GM12878 (cell line): ENCODE results near the gene DHX16. TPM values are rescaled to one million over a fixed set of nuclear protein-coding genes. Genes with fewer than 3 reads are reported as not detected.
A peak's percentile ranks its signal among the peaks of the same experiment; 100 is the strongest.

ENCODE experiments used
- ATAC-seq: fragments of 200-7000 bp; cut with Tn5 transposase; 3 replicates; pipeline ENCODE4 v1.9.1; 2020; ENCODE audit warnings: mild to moderate bottlenecking, moderate library complexity
- BruUV-seq: library from RNA; stranded (reverse); fragments of 400-500 nt; replicated peaks from 2 replicates; lab custom pipeline; 2021; lab: Mats Ljungman, UMichigan
- CTCF ChIA-PET: fragments of 300-600 bp; sonication (Branson Sonifier 250); formaldehyde crosslinking; extraction: SDS; loops from one replicate; lab custom pipeline; 2021; ENCODE audit warnings: inconsistent platforms; lab: Yijun Ruan, JAX
- POLR2A ChIA-PET: fragments of 350-600 bp; formaldehyde crosslinking; extraction: SDS; loops from one replicate; lab custom pipeline; 2021; ENCODE audit warnings: inconsistent platforms; lab: Charles Lee
- RAD21 ChIA-PET: fragments of 300-600 bp; sonication (Branson Sonifier 250); formaldehyde crosslinking; loops from one replicate; lab custom pipeline; 2023; ENCODE audit warnings: antibody characterized with exemption; ENCODE audit not compliant: unreplicated experiment; lab: Charles Lee
- SMC1A ChIA-PET: fragments of 300-600 bp; sonication (Branson Sonifier 250); formaldehyde crosslinking; loops from one replicate; lab custom pipeline; 2023; ENCODE audit not compliant: unreplicated experiment, uncharacterized antibody; lab: Charles Lee
- DNase-seq: peaks from one replicate; pipeline ENCODE4 v3.0.0-alpha.2; 2011; ENCODE audit warnings: low read depth, low spot score
- FAIRE-seq: peaks from 3 replicates; lab custom pipeline; 2011; peaks lifted over from hg19 to GRCh38; lab: Jason Lieb, UNC
- H2AFZ ChIP-seq: 2 replicates; pipeline ENCODE4 v1.6.0; 2011; ENCODE audit warnings: low read depth, low read length, control low read depth; ENCODE audit not compliant: control insufficient read depth
- H3K27ac ChIP-seq: 2 replicates; pipeline ENCODE4 v1.5.1; 2011; ENCODE audit warnings: control low read depth; ENCODE audit not compliant: control insufficient read depth, insufficient read depth
- H3K27me3 ChIP-seq, 2 experiments: replicated peaks in 1 of 2; 2 replicates each; pipeline versions ENCODE4 v1.6.0 to v1.6.1; 2011; ENCODE audit warnings: low read length in 1 of 2; ENCODE audit not compliant: control insufficient read depth in 2 of 2, insufficient read depth in 2 of 2
- H3K36me3 ChIP-seq, 2 experiments: 2 replicates each; pipeline ENCODE4 v1.5.1; 2011; ENCODE audit warnings: low read length in 1 of 2; ENCODE audit not compliant: control insufficient read depth in 2 of 2, insufficient read depth in 2 of 2
- H3K4me1 ChIP-seq: 2 replicates; pipeline ENCODE4 v1.6.1; 2011; ENCODE audit warnings: mild to moderate bottlenecking, low read length, moderate library complexity, mixed read lengths; ENCODE audit not compliant: control insufficient read depth, insufficient read depth
- H3K4me2 ChIP-seq: 2 replicates; pipeline ENCODE4 v1.6.0; 2011; ENCODE audit warnings: control low read depth; ENCODE audit not compliant: control insufficient read depth, insufficient read depth
- H3K4me3 ChIP-seq: fragments of 200-600 bp; sonication (generic); 2 replicates; pipeline ENCODE4 v1.5.1; 2016
- H3K79me2 ChIP-seq: 2 replicates; pipeline ENCODE4 v1.6.0; 2011; ENCODE audit warnings: low read length; ENCODE audit not compliant: control insufficient read depth, insufficient read depth
- H3K9ac ChIP-seq: 2 replicates; pipeline ENCODE4 v1.8.0; 2011; ENCODE audit warnings: low read length, control low read depth, mixed read lengths; ENCODE audit not compliant: control insufficient read depth, insufficient read depth
- H3K9me3 ChIP-seq: replicated peaks from 3 replicates; pipeline ENCODE4 v1.5.1; 2011; ENCODE audit warnings: mild to moderate bottlenecking, low read length; ENCODE audit not compliant: control insufficient read depth, insufficient read depth
- H4K20me1 ChIP-seq: 2 replicates; pipeline ENCODE4 v1.6.0; 2011; ENCODE audit not compliant: control insufficient read depth, insufficient read depth
- ATF3 ChIP-seq: IDR thresholded peaks from 2 replicates; pipeline ENCODE4 v1.6.1; 2011; ENCODE audit warnings: low read depth, mild to moderate bottlenecking, low read length, moderate library complexity, borderline replicate concordance; ENCODE audit errors: extremely low read depth
- BCL3 ChIP-seq: IDR thresholded peaks from 2 replicates; pipeline ENCODE4 v1.6.1; 2011; ENCODE audit warnings: borderline replicate concordance, low read depth, mild to moderate bottlenecking, moderate library complexity, low read length; ENCODE audit not compliant: insufficient read depth, poor library complexity, severe bottlenecking
- CEBPB ChIP-seq, 2 experiments: fragments of 150-350 bp in 1 of 2; IDR thresholded peaks; 2 replicates each; pipeline ENCODE4 v1.6.1; 2012 to 2014; ENCODE audit warnings: low read depth in 2 of 2, low read length in 2 of 2, borderline replicate concordance in 1 of 2, inconsistent platforms in 1 of 2
- EGR1 ChIP-seq, 2 experiments: IDR thresholded peaks; 1 replicate in 1 of 2; 2 replicates in 1 of 2; pipeline ENCODE4 v1.6.1; 2011 to 2012; ENCODE audit warnings: low read depth in 2 of 2, low read length in 2 of 2, borderline replicate concordance in 1 of 2, mild to moderate bottlenecking in 1 of 2, moderate library complexity in 1 of 2
- ESRRA ChIP-seq: IDR thresholded peaks from 2 replicates; pipeline ENCODE4 v1.6.1; 2012; ENCODE audit warnings: mild to moderate bottlenecking, low read length, improper control_type of control experiment
- FOXM1 ChIP-seq: IDR thresholded peaks from 2 replicates; pipeline ENCODE4 v1.6.1; 2012; ENCODE audit warnings: low read depth, mild to moderate bottlenecking, inconsistent platforms, low read length, moderate library complexity
- MLLT1 ChIP-seq: fragments of 450-650 bp; IDR thresholded peaks from 2 replicates; pipeline ENCODE4 v1.6.1; 2016; ENCODE audit warnings: mild to moderate bottlenecking
- RAD51 ChIP-seq: fragments of 450-650 bp; IDR thresholded peaks from 2 replicates; pipeline ENCODE4 v1.6.1; 2016; ENCODE audit warnings: moderate library complexity, mild to moderate bottlenecking, inconsistent platforms
- SMAD1 ChIP-seq: fragments of 450-650 bp; IDR thresholded peaks from 2 replicates; pipeline ENCODE4 v1.6.1; 2018; ENCODE audit warnings: mild to moderate bottlenecking, low read depth; ENCODE audit not compliant: partially characterized antibody
- SPI1 ChIP-seq: IDR thresholded peaks from 2 replicates; pipeline ENCODE4 v1.6.1; 2011; ENCODE audit warnings: low read depth, mild to moderate bottlenecking, low read length, moderate library complexity, borderline replicate concordance; ENCODE audit not compliant: insufficient read depth
- YBX1 ChIP-seq: fragments of 450-650 bp; IDR thresholded peaks from 2 replicates; pipeline ENCODE4 v1.6.1; 2016; ENCODE audit warnings: antibody characterized with exemption
- ZBTB40 ChIP-seq: fragments of 450-650 bp; IDR thresholded peaks from 2 replicates; pipeline ENCODE4 v1.6.1; 2016; ENCODE audit warnings: mild to moderate bottlenecking, moderate library complexity, borderline replicate concordance
- ZNF274 ChIP-seq: IDR thresholded peaks from one replicate; pipeline ENCODE4 v1.8.0; 2011; ENCODE audit not compliant: insufficient read length, insufficient read depth
- WGBS: methylation state at CpG from one replicate; pipeline ENCODE4 v1.1.6; 2016; ENCODE audit warnings: low lambda C conversion rate; ENCODE audit not compliant: insufficient replicate concordance, insufficient coverage; ENCODE audit errors: missing lambda C conversion rate; 5-methylcytosine and 5-hydroxymethylcytosine counted together
- in situ Hi-C: fragments of 300-500 bp; cut with MboI; formaldehyde crosslinking; loops from 9 replicates; pipeline ENCODE4 v1.14.3; 2018; ENCODE audit warnings: mixed read lengths
- intact Hi-C: fragments of 100-400 bp; cut with micrococcal nuclease; formaldehyde crosslinking; loops from one replicate; pipeline ENCODE4 v1.14.2; 2022; ENCODE audit not compliant: unreplicated experiment
- polyA plus RNA-seq, 11 experiments: library from polyadenylated mRNA; depleted of rRNA in 4 of 11; unstranded in 6 of 11; stranded (reverse) in 5 of 11; fragments of >200 nt; fragmentation: Nextera tagmentation in 4 of 11; fragmentation: Illumina TruSeq in 1 of 11; extraction: Ambion mirVana in 4 of 11; extraction: Trizol in 1 of 11; gene quantifications; 1 replicate in 1 of 11; 2 replicates in 10 of 11; pipeline versions ENCODE4 v1.2.1 to v1.2.3, GENCODE V29; 2011 to 2016; ENCODE audit warnings: inconsistent platforms in 2 of 11, missing spikeins in 2 of 11, low read depth in 1 of 11
- total RNA-seq, 4 experiments: library from RNA; depleted of rRNA in 3 of 4; stranded (reverse); fragments of >200 nt in 3 of 4; fragmentation: Illumina TruSeq in 1 of 4; extraction: Trizol in 1 of 4; gene quantifications; 2 replicates each; pipeline versions ENCODE4 v1.2.1 to v1.2.3, GENCODE V29; 2013 to 2021

DHX16 gene
- total and polyA plus RNA-seq, 10 of the 15 experiments (the other 5 are each of a cell fraction or from before 2014, with no cell fraction given) = 10.1 to 41.4 (median 38.3) TPM

- Histone ChIP-seq H3K27me3 (no peaks in the 10 kb centered on the region), H3K4me1 (peaks cover 15% of the 10 kb centered on the region), H4K20me1 (no peaks in the 10 kb centered on the region), H2AFZ (peak overlapping the region; percentile 38), H3K4me3 (peak overlapping the region; percentile 100), H3K9ac (peak overlapping the region; percentile 75), H3K79me2 (peaks cover 86% of the 10 kb centered on the region), H3K36me3 (no peaks in the 10 kb centered on the region), H3K27ac (peak overlapping the region; percentile 96), H3K4me2 (peak overlapping the region; percentile 70), H3K9me3 (no peaks in the 10 kb centered on the region)
- SMC1A ChIA-PET = interaction anchor here (1.2 to 6.9 kb wide), 8 partner anchors 8 to 124 kb away, joined by 3 to 73 read pairs (median 10); partner anchors contain the start of genes MDC1, MRPS18B and PPP1R10
- ATAC-seq (peak; percentile 64), DNase-seq (peak; percentile 94), FAIRE-seq (peak; percentile 93)
- intact Hi-C loops = loop anchor here (1.0 to 2.0 kb wide), 2 partner anchors 30 to 72 kb away; partner anchors contain the start of gene MDC1
- POLR2A ChIA-PET = interaction anchor here (0.9 to 6.1 kb wide), 8 partner anchors 7 to 78 kb away, joined by 5 to 167 read pairs (median 14); partner anchors contain the start of genes DHX16, MDC1 and TUBB
- under 1% methylated on average over 39 of the region's 52 CpGs for WGBS
- RAD21 ChIA-PET = interaction anchor here (0.7 to 6.4 kb wide), 5 partner anchors 8 to 226 kb away, joined by 3 to 114 read pairs (median 8); partner anchors contain the start of genes MDC1, TUBB and VARS2
- CTCF ChIA-PET = interaction anchor here (0.7 to 4.8 kb wide), 7 partner anchors 8 to 234 kb away, joined by 3 to 64 read pairs (median 17); partner anchors contain the start of genes DHX16, MDC1 and TUBB
- in situ Hi-C loops = no loop called here
- no TSS peak for BruUV-seq
- TF ChIP-seq ZNF274 (no peak), BCL3 (peak; percentile 90), FOXM1 (no peak), YBX1 (no peak), EGR1 (IDR thresholded peaks at IDR 0.05; ENCODE audit: borderline replicate concordance in 1 of 2, low read depth in 2 of 2, low read length in 2 of 2) (peak in 1 of 2 experiments; percentile 82; a peak in 2 of 3 replicates), MLLT1 (peak; percentile 72), ATF3 (no peak), ZBTB40 (no peak), CEBPB (IDR thresholded peaks at IDR 0.05; ENCODE audit: borderline replicate concordance in 1 of 2, low read depth in 2 of 2, low read length in 2 of 2) (no peak), SMAD1 (peak; percentile 58), RAD51 (peak; percentile 12; the same call in 1 of the 2 replicates), ESRRA (no peak), SPI1 (peak; percentile 58; the same call in 1 of the 2 replicates)
Observed at GRCh38 chr6:30686908-30687658, 14.3 kb upstream of the DHX16 start.
